ENCODE measurements around the gene TTN.

The TTN gene

GRCh38 chr2:178807227-178808008 is at the start of gene TTN:
Gene TTN, minus strand, starts transcription at chr2:178807423. Its CDS starts 2,781 bp downstream, at chr2:178804642.
- no peak for DNase-seq

GRCh38 chr2:178855151-178855550 is 47.9 kb upstream of the TTN start:
- DNase-seq = no peak

- DNase-seq = no peak
Measured at GRCh38 chr2:178848335-178848734, 41.1 kb upstream of the TTN start.

GRCh38 chr2:178846458-178846802 is 39.2 kb upstream of the TTN start:
- DNase-seq = no peak

GRCh38 chr2:178845566-178846457 is 38.6 kb upstream of the TTN start:
- DNase-seq = no peak

- DNase-seq = no peak
Measured at GRCh38 chr2:178844701-178845100, 37.5 kb upstream of the TTN start.

GRCh38 chr2:178844269-178844668 is 37.0 kb upstream of the TTN start:
- DNase-seq = no peak

GRCh38 chr2:178843697-178844096 is 36.5 kb upstream of the TTN start:
- no peak for DNase-seq

GRCh38 chr2:178836807-178837206 is 29.6 kb upstream of the TTN start:
- DNase-seq = no peak

- no peak for DNase-seq
Measured at GRCh38 chr2:178834086-178834485, 26.9 kb upstream of the TTN start.

GRCh38 chr2:178833382-178833781 is 26.2 kb upstream of the TTN start:
- DNase-seq = no peak

GRCh38 chr2:178830451-178830850 is 23.2 kb upstream of the TTN start:
- DNase-seq = no peak

- DNase-seq = no peak
Measured at GRCh38 chr2:178829981-178830380, 22.8 kb upstream of the TTN start.

GRCh38 chr2:178829299-178829960 is 22.2 kb upstream of the TTN start:
- no peak for DNase-seq

- no peak for DNase-seq
Measured at GRCh38 chr2:178828486-178828881, 21.3 kb upstream of the TTN start.

GRCh38 chr2:178827739-178828485 is 20.7 kb upstream of the TTN start:
- no peak for DNase-seq

GRCh38 chr2:178827111-178827510 is 19.9 kb upstream of the TTN start:
- DNase-seq = no peak

- no peak for DNase-seq
Measured at GRCh38 chr2:178825183-178825582, 18.0 kb upstream of the TTN start.

- DNase-seq = no peak
Measured at GRCh38 chr2:178824181-178824580, 17.0 kb upstream of the TTN start.

- no peak for DNase-seq
Measured at GRCh38 chr2:178819992-178820391, 12.8 kb upstream of the TTN start.

GRCh38 chr2:178819147-178819875 is 12.1 kb upstream of the TTN start:
- no peak for DNase-seq

GRCh38 chr2:178811901-178812300 is 4.7 kb upstream of the TTN start:
- no peak for DNase-seq
